Osteocyte (in vitro differentiated cells): ENCODE data around the gene CDH8. TPM values are rescaled to one million over a fixed set of nuclear protein-coding genes. Genes with fewer than 3 reads are reported as not detected.
A peak's percentile ranks its signal among the peaks of the same experiment; 100 is the strongest.

ENCODE experiments used
- DNase-seq: peaks from one replicate; pipeline ENCODE4 v3.0.0; 2021; ENCODE audit warnings: mixed read lengths; ENCODE audit not compliant: unreplicated experiment; ENCODE audit errors: extremely low spot score
- H3K27ac Mint-ChIP-seq: one replicate; pipeline ENCODE4 v1.8.0; 2021; ENCODE audit warnings: mild to moderate bottlenecking, mixed read lengths; ENCODE audit not compliant: unreplicated experiment
- H3K27me3 Mint-ChIP-seq: one replicate; pipeline ENCODE4 v1.8.0; 2021; ENCODE audit warnings: mixed read lengths; ENCODE audit not compliant: unreplicated experiment
- H3K36me3 Mint-ChIP-seq: one replicate; pipeline ENCODE4 v1.8.0; 2021; ENCODE audit warnings: mixed read lengths; ENCODE audit not compliant: unreplicated experiment
- H3K4me1 Mint-ChIP-seq: one replicate; pipeline ENCODE4 v1.8.0; 2021; ENCODE audit warnings: mixed read lengths; ENCODE audit not compliant: unreplicated experiment
- H3K4me3 Mint-ChIP-seq: one replicate; pipeline ENCODE4 v1.8.0; 2021; ENCODE audit warnings: mild to moderate bottlenecking, moderate library complexity, mixed read lengths; ENCODE audit not compliant: unreplicated experiment
- H3K9me3 Mint-ChIP-seq: one replicate; pipeline ENCODE4 v1.8.0; 2021; ENCODE audit warnings: mixed read lengths; ENCODE audit not compliant: unreplicated experiment
- total RNA-seq: library from RNA; stranded (reverse); gene quantifications from 2 replicates; pipeline ENCODE4 v1.2.1, GENCODE V29; 2021
- TF ChIP-seq, protein P1 (sequence below): fragments of 200-600 bp; sonication (generic); IDR thresholded peaks from 2 replicates; pipeline ENCODE4 v1.5.0; 2021; ENCODE audit warnings: antibody characterized with exemption, mild to moderate bottlenecking, moderate library complexity

Gene CDH8
- total RNA-seq, 1 donor from 2014 or later: 7.7 TPM

DNA sequence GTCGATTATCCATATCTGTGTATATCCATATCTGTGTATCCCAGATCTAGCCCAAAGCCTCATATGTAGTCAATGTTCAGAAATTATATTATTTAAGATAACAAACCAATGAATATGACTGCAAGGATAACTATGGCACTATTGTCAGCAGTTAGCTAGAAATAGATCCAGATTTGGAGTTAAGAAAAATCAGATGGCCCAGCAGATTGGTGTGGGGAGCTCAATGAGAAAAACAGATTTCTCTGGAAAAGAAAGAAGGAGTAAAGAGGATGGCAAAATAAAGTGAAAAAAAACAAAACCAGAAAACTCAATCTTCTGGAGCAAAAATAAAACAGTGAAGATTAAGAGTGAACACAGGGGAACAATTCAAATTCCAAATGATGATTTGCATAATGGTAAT, 10.6 kb upstream of the CDH8 start:
- Mint-ChIP-seq H3K9me3 (no peaks in the 10 kb centered on the region), H3K36me3 (no peaks in the 10 kb centered on the region), H3K4me1 (no peaks in the 10 kb centered on the region), H3K4me3 (no peak overlapping the region), H3K27me3 (peaks cover 47% of the 10 kb centered on the region), H3K27ac (no peak overlapping the region)
- DNase-seq: no peak
- TF ChIP-seq, protein P1, sequence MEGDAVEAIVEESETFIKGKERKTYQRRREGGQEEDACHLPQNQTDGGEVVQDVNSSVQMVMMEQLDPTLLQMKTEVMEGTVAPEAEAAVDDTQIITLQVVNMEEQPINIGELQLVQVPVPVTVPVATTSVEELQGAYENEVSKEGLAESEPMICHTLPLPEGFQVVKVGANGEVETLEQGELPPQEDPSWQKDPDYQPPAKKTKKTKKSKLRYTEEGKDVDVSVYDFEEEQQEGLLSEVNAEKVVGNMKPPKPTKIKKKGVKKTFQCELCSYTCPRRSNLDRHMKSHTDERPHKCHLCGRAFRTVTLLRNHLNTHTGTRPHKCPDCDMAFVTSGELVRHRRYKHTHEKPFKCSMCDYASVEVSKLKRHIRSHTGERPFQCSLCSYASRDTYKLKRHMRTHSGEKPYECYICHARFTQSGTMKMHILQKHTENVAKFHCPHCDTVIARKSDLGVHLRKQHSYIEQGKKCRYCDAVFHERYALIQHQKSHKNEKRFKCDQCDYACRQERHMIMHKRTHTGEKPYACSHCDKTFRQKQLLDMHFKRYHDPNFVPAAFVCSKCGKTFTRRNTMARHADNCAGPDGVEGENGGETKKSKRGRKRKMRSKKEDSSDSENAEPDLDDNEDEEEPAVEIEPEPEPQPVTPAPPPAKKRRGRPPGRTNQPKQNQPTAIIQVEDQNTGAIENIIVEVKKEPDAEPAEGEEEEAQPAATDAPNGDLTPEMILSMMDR: no peak

DNA sequence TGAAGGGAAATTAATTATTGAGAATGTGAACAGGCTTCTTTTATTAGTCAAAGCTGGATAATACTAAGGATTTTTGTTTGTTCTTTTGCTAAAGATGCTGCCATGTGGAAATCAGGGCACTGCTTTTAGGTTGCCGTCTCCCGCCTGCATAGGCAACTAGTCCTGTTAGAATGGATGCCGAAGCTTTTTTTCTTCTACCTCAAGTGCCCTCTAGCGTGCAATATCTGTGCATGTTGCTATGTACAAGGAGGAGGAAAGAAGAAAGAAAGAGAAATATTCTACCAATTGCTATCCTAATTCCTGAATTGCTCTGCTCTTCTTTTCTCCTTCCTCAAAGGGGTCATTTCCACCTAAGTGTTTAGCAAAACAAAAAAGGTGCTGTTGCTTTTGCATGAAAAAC, 5.2 kb upstream of the CDH8 start:
- H3K4me3 Mint-ChIP-seq: no peak overlapping the region
- peaks cover 6% of the 10 kb centered on the region for H3K4me1 Mint-ChIP-seq

DNA sequence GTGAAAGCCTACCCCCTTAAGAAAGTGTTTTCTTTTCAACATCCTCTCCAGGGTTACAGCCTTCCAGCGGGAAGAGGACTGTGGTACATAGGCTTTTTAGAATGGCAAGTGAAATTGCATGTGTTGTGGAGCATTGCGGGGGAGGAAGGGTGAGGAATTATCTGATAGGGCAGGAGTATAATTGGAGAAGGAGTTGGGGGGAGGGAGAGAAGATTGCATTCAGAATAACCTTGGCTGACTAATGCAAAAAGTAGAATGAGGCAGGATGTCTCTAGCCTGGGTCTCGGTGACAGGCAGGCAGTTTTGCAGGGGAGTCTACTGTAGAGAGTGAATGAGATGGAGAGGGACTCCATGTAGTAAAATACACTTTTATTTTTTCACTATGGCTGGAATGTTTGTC, 2.4 kb upstream of the CDH8 start:
- peaks cover 28% of the 10 kb centered on the region for H3K4me1 Mint-ChIP-seq
- no peaks in the 10 kb centered on the region for H3K36me3 Mint-ChIP-seq
- H3K27me3 Mint-ChIP-seq: peaks cover 37% of the 10 kb centered on the region
- DNase-seq: no peak
- H3K9me3 Mint-ChIP-seq: no peaks in the 10 kb centered on the region
- TF ChIP-seq, protein P1: no peak
- H3K4me3 Mint-ChIP-seq: no peak overlapping the region
- no peak overlapping the region for H3K27ac Mint-ChIP-seq

More for the DNA sequence above, 5.2 kb upstream of the CDH8 start:
- no peak for DNase-seq
- Mint-ChIP-seq H3K27me3 (peaks cover 44% of the 10 kb centered on the region), H3K9me3 (no peaks in the 10 kb centered on the region), H3K36me3 (no peaks in the 10 kb centered on the region), H3K27ac (no peak overlapping the region)
- TF ChIP-seq, protein P1: peak; percentile 88

DNA sequence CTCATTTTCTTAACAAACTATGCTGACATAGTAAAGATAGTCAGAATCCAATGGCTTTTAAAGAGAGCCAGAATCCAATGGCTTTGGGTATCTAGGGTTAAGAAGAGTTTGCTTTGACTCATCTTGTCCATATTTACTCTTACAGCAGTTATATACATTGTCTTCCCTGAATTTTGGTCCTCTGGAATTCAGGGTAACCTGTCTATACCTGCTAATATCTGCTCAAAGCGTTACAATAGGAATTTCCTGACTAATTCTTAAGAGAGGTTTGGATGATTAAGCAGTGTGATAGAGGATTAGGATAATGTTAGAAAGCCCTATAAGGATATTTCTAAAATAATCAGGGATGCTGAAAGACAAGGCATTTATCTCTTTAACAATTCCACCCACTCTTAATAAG, 2.0 kb upstream of the CDH8 start:
- Mint-ChIP-seq H3K27ac (no peak overlapping the region), H3K4me1 (peaks cover 32% of the 10 kb centered on the region), H3K9me3 (no peaks in the 10 kb centered on the region), H3K27me3 (peaks cover 34% of the 10 kb centered on the region), H3K36me3 (no peaks in the 10 kb centered on the region), H3K4me3 (no peak overlapping the region)
- TF ChIP-seq, protein P1: no peak
- DNase-seq: no peak

DNA sequence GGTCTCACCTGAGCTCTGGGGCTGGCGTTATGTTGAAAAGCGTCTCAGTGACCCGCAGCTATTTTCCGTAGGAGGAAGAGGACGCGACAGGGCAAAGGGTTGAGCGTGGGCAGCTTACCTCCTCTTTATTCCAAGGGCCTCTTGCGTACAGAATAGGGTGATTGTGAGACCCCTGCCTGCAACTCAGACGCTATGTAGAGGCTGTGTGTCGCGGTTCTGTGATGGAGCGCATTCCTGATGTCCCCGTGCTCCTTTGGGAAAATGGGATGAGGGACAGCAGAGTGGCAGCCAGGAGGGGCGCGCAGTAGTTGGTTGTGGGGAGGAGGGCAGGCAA, 531 bp upstream of the CDH8 start:
- H3K27me3 Mint-ChIP-seq: peaks cover 30% of the 10 kb centered on the region
- H3K36me3 Mint-ChIP-seq: no peaks in the 10 kb centered on the region
- DNase-seq: no peak
- no peaks in the 10 kb centered on the region for H3K9me3 Mint-ChIP-seq
- H3K4me3 Mint-ChIP-seq: peak overlapping the region; percentile 90
- TF ChIP-seq, protein P1: no peak
- no peak overlapping the region for H3K27ac Mint-ChIP-seq
- H3K4me1 Mint-ChIP-seq: peaks cover 32% of the 10 kb centered on the region
